HFF-Myc (cell line): ENCODE measurements around the gene CARMIL3.
A peak's percentile ranks its signal among the peaks of the same experiment; 100 is the strongest.

ENCODE experiments used
- DNase-seq: peaks from one replicate; pipeline ENCODE4 v3.0.0-alpha.2; 2011; ENCODE audit warnings: low read depth; ENCODE audit errors: extremely low read depth
- H3K4me3 ChIP-seq: replicated peaks from 2 replicates; pipeline ENCODE4 v1.5.1; 2011; ENCODE audit warnings: low read depth, mild to moderate bottlenecking, control low read depth, low read length
- CTCF ChIP-seq: IDR thresholded peaks from 2 replicates; pipeline ENCODE4 v1.5.1; 2012; ENCODE audit warnings: mild to moderate bottlenecking, low read depth, low read length, control low read depth; ENCODE audit errors: missing control alignments

The CARMIL3 gene

DNA sequence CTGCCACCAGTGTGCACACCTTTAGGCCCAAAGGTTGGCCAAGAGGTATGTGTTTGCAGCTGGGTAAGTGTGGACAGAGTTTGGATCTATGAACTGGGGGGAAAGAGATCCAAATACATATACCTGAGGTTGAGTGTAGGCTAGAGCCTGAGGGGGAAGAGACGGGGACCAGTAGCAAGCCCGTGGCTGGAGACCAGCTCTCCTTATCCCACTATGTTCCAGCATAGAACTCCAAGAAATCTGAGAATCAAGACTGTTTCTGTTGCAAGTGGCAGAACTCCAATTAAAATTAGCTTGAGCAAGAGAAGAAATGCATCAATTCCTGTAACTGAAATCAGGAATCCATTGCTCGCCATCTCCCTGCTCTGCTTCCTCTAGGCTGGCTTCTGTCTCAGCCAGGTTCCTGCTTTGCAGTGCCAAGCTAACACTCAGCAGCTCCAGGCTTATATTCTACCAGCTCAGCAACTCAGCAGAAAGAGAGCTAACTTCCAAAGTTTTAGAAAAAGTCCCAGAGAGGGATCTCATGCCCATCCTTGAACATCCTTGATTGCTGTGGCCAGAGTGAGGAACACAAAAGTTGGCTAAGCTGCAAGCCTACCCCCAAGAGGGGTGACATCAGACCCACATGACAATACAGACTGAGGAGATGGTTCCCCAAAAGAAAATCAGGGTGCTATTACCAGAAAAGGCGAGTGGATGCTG lies 40.8 kb downstream of the CARMIL3 start:
- no peak for DNase-seq
- no peak overlapping the region for H3K4me3 ChIP-seq
- TF ChIP-seq CTCF = no peak

DNA sequence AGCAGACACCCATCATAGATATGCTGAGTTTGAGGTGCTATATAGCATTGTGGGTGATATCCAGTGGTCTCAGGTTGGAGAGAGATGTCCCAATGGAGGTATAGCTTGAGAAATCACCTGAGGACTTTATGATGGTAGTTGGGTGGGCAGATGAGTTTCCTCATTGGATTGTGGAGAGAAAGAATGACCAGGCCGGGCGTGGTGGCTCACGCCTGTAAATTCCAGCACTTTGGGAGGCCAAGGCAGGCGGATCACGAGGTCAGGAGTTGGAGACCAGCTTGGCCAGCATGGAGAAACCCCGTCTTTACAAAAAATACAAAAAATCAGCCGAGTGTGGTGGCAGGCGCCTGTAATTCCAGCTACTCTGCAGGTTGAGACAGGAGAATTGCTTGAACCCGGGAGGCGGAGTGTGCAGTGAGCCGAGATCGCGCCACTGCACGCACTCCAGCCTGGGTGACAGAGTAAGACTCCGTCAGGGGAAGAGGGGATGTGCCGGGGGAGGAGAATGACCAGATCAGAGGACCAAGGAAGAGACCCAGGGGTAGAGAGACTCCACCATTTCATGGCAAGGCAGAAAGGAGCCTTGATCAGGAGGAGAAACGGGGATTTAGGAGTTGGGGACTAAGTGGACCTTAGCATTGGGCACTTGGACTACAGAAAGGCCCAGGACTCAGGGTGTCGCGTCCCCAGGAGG lies 41.5 kb downstream of the CARMIL3 start:
- DNase-seq = no peak
- H3K4me3 ChIP-seq = no peak overlapping the region; the same call in 1 of the 2 replicates
- no peak for TF ChIP-seq CTCF

DNA sequence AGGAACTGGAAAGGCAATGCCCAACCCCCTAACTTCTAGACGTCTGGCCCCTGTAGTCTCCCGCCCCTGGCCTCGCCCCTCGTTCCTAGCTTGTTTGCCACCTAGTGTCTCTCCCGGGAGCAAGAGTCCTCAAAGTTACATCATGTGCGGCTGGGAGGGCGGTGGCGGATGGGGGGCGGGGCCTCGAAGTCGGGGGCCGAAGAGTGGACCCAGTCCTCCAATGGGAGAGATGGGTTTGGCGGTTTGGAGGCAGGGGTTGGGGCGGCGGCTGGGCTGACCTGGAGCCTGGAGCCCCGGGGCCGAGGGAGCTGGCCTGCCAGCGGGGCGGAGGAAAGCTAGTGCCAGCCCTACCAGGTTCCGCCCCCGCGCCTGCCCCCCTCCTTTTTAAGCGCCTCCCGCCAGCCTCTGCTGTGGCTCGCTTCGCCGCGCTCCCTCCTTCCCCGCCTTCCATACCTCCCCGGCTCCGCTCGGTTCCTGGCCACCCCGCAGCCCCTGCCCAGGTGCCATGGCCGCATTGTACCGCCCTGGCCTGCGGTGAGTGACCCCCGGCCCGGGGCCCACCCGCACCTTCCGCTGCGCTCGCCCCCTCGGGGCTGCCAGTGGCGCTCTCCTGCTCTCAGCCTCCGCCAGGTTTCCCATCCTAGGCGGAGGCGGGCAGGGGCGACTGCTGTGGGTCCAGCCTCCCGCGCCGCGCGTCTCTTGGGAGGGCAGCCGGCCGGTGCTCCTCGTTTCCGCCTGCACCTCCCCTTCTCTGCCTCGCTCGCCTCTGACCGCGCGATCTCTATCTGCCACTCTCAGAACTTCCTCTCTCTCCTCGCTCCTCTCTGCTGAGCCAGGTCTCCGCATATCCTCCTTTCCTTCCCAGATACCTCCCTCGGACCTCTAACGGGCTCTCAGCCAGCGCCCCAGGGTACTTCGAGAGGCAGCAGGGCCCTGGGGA lies 42.4 kb downstream of the CARMIL3 start, which contains the start of gene PCK2:
Gene PCK2, plus strand, starts transcription at position 411 of the 940 bp plus-strand sequence. Its CDS starts 95 bp downstream, at position 506.
- TF ChIP-seq CTCF = no peak
- DNase-seq = peak; percentile 56
- H3K4me3 ChIP-seq = peak within 1 kb of the TSS; percentile 89

- H3K4me3 ChIP-seq = peak overlapping the region; percentile 89
- no peak for DNase-seq
- no peak for TF ChIP-seq CTCF
These were observed 43.0 kb downstream of the CARMIL3 start for GRCh38 chr14:24094841-24095270.

GRCh38 chr14:24095271-24096068 lies 43.7 kb downstream of the CARMIL3 start:
- no peak for TF ChIP-seq CTCF
- H3K4me3 ChIP-seq = peak overlapping the region; percentile 89
- peak; percentile 38 for DNase-seq
